ENCODE data around the gene GOLPH3L.

DNA sequence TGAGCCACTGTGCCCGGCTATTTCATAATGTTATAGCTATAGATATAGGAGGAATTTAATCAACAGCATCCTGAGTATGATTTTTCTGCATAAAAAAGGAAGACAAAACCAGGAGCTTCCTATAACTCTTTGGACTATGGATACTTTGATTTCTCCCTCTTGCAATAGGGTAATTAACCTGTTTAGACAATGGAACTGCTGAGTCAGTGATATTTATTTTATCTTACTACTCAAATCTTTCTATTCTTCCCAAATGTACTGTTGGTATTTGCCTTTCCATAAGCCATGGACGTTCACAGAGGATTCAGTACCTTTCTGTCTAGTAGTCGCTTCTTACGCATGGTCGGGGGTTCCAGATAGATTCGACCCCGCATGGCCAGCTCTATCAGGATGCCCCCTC is 33.6 kb downstream of the GOLPH3L start:
- no peak for TF ChIP-seq POLR2AphosphoS5 (IDR thresholded peaks at IDR 0.05; ENCODE audit: low read depth)
- TF ChIP-seq, protein P1, sequence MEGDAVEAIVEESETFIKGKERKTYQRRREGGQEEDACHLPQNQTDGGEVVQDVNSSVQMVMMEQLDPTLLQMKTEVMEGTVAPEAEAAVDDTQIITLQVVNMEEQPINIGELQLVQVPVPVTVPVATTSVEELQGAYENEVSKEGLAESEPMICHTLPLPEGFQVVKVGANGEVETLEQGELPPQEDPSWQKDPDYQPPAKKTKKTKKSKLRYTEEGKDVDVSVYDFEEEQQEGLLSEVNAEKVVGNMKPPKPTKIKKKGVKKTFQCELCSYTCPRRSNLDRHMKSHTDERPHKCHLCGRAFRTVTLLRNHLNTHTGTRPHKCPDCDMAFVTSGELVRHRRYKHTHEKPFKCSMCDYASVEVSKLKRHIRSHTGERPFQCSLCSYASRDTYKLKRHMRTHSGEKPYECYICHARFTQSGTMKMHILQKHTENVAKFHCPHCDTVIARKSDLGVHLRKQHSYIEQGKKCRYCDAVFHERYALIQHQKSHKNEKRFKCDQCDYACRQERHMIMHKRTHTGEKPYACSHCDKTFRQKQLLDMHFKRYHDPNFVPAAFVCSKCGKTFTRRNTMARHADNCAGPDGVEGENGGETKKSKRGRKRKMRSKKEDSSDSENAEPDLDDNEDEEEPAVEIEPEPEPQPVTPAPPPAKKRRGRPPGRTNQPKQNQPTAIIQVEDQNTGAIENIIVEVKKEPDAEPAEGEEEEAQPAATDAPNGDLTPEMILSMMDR (conservative IDR thresholded peaks at IDR 0.05; ENCODE audit: low read depth in 2 of 2): no peak
- no peak for TF ChIP-seq EZH2 (IDR thresholded peaks at IDR 0.05; ENCODE audit: low read depth, unreplicated experiment)
- TF ChIP-seq EZH2phosphoT487 (IDR thresholded peaks at IDR 0.05; ENCODE audit: unreplicated experiment): no peak
- TF ChIP-seq, protein P2, sequence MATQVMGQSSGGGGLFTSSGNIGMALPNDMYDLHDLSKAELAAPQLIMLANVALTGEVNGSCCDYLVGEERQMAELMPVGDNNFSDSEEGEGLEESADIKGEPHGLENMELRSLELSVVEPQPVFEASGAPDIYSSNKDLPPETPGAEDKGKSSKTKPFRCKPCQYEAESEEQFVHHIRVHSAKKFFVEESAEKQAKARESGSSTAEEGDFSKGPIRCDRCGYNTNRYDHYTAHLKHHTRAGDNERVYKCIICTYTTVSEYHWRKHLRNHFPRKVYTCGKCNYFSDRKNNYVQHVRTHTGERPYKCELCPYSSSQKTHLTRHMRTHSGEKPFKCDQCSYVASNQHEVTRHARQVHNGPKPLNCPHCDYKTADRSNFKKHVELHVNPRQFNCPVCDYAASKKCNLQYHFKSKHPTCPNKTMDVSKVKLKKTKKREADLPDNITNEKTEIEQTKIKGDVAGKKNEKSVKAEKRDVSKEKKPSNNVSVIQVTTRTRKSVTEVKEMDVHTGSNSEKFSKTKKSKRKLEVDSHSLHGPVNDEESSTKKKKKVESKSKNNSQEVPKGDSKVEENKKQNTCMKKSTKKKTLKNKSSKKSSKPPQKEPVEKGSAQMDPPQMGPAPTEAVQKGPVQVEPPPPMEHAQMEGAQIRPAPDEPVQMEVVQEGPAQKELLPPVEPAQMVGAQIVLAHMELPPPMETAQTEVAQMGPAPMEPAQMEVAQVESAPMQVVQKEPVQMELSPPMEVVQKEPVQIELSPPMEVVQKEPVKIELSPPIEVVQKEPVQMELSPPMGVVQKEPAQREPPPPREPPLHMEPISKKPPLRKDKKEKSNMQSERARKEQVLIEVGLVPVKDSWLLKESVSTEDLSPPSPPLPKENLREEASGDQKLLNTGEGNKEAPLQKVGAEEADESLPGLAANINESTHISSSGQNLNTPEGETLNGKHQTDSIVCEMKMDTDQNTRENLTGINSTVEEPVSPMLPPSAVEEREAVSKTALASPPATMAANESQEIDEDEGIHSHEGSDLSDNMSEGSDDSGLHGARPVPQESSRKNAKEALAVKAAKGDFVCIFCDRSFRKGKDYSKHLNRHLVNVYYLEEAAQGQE (IDR thresholded peaks at IDR 0.05; ENCODE audit: unreplicated experiment): no peak
- TF ChIP-seq CREB1 (CRISPR knock-in tag; IDR thresholded peaks at IDR 0.05; ENCODE audit: low read depth): no peak
- TF ChIP-seq STAT1 (IDR thresholded peaks at IDR 0.05; ENCODE audit: unreplicated experiment): no peak
- TF ChIP-seq NANOG (IDR thresholded peaks at IDR 0.05; ENCODE audit: borderline replicate concordance): no peak
- no peak for TF ChIP-seq ZNF331 (CRISPR knock-in tag; IDR thresholded peaks at IDR 0.05; ENCODE audit: low read depth)
- no peak for TF ChIP-seq ZNF114 (CRISPR knock-in tag; IDR thresholded peaks at IDR 0.05)
- no peak for TF ChIP-seq JUNB (IDR thresholded peaks at IDR 0.05; ENCODE audit: unreplicated experiment)
- TF ChIP-seq, protein P3, sequence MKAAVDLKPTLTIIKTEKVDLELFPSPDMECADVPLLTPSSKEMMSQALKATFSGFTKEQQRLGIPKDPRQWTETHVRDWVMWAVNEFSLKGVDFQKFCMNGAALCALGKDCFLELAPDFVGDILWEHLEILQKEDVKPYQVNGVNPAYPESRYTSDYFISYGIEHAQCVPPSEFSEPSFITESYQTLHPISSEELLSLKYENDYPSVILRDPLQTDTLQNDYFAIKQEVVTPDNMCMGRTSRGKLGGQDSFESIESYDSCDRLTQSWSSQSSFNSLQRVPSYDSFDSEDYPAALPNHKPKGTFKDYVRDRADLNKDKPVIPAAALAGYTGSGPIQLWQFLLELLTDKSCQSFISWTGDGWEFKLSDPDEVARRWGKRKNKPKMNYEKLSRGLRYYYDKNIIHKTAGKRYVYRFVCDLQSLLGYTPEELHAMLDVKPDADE (IDR thresholded peaks at IDR 0.05): no peak

All from GM23338 (cell line).